Measurements from ENCODE around the gene CREBRF. TPM values are rescaled to one million over a fixed set of nuclear protein-coding genes. Genes with fewer than 3 reads are reported as not detected.

Gene CREBRF
- total and polyA plus RNA-seq, 2 of the 8 experiments (the other 6 are each of a cell fraction or from before 2014, with no cell fraction given): 1.2 to 4.7 TPM

GRCh38 chr5:173035904-173036707 lies 20.0 kb upstream of the CREBRF start (continued):
- TF ChIP-seq GTF2F1 (IDR thresholded peaks at IDR 0.05; ENCODE audit: borderline replicate concordance, low read depth, low read length) (no peak), ZNF274 (IDR thresholded peaks at IDR 0.05; ENCODE audit: borderline replicate concordance, extremely low read depth, low read length) (no peak), ASH2L (IDR thresholded peaks at IDR 0.05; ENCODE audit: low read length) (no peak), TBP (IDR thresholded peaks at IDR 0.05; ENCODE audit: low read depth, low read length) (no peak), KDM4A (IDR thresholded peaks at IDR 0.05; ENCODE audit: low read depth, low read length, severe bottlenecking) (no peak), SIRT6 (IDR thresholded peaks at IDR 0.05; ENCODE audit: low read length) (no peak)

All from H1 (cell line).